ENCODE measurements around the gene COMT. TPM values are rescaled to one million over a fixed set of nuclear protein-coding genes. Genes with fewer than 3 reads are reported as not detected.

The COMT gene
- total RNA-seq, 1 experiment from 2014 or later = 96.0 TPM

DNA sequence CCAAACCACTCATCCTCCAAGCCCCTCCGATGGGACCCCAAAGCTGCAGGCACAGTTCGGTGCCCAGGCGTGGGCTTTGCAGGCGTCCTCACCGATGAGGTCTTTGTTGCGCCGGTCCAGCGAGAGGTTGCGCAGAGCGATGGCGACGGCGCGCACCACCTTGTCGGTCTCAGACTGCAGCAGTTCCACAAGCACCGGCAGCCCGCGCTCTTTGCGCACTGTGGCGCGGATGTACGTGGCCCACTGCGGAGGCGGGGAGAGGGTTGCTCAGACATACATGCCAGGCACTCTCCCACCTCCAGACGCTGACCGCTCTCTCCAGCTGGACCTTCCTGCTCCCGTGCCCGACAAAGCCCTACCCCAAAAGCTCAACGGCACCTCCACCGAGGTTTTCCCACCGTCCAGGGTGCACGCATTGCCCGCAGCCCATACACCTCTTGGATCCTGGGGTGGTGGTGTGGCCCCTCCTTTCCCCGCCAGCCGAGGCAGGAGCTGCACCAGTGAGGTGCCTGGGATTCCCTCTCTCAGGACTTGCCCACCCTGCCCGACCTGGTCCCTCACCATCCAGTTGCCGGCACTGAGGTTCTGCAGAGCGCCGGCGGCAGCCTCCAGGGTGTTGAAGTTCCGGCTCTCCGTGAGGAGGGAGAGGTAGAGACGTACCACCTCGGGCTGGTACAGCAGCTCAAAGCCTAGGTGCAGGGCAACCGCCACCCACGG lies 32.1 kb downstream of the COMT start:
- no peaks in the 10 kb centered on the region for H3K9me3 Mint-ChIP-seq (ENCODE audit: unreplicated experiment)
- H3K27me3 Mint-ChIP-seq (ENCODE audit: insufficient read depth, unreplicated experiment) = no peaks in the 10 kb centered on the region
- H3K27ac Mint-ChIP-seq (ENCODE audit: unreplicated experiment) = no peak overlapping the region
- no peak for DNase-seq
- H3K4me1 Mint-ChIP-seq (ENCODE audit: low read depth, unreplicated experiment) = peaks cover 7% of the 10 kb centered on the region
- H3K36me3 ChIP-seq (ENCODE audit: control insufficient read depth, insufficient read depth, low read length) = no peaks in the 10 kb centered on the region; the same call in 1 of the 2 replicates
- TF ChIP-seq, protein P1, sequence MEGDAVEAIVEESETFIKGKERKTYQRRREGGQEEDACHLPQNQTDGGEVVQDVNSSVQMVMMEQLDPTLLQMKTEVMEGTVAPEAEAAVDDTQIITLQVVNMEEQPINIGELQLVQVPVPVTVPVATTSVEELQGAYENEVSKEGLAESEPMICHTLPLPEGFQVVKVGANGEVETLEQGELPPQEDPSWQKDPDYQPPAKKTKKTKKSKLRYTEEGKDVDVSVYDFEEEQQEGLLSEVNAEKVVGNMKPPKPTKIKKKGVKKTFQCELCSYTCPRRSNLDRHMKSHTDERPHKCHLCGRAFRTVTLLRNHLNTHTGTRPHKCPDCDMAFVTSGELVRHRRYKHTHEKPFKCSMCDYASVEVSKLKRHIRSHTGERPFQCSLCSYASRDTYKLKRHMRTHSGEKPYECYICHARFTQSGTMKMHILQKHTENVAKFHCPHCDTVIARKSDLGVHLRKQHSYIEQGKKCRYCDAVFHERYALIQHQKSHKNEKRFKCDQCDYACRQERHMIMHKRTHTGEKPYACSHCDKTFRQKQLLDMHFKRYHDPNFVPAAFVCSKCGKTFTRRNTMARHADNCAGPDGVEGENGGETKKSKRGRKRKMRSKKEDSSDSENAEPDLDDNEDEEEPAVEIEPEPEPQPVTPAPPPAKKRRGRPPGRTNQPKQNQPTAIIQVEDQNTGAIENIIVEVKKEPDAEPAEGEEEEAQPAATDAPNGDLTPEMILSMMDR (IDR thresholded peaks at IDR 0.05; ENCODE audit: insufficient read depth in 1 of 2, low read depth in 1 of 2, low read length in 1 of 2, severe bottlenecking in 1 of 2, unreplicated experiment in 1 of 2) = no peak
- ChIA-PET CTCF (no interaction called here), POLR2A (no interaction called here)
- no peak overlapping the region for H3K4me3 Mint-ChIP-seq (ENCODE audit: unreplicated experiment)
- H3K27me3 ChIP-seq (replicated peaks; ENCODE audit: control insufficient read depth, insufficient read depth, low read length) = no peaks in the 10 kb centered on the region
- BruUV-seq (replicated peaks) = no TSS peak
- no peaks in the 10 kb centered on the region for H3K9me3 ChIP-seq
- no peak overlapping the region for H3K4me3 ChIP-seq (ENCODE audit: low read depth, low read length)
- peaks cover 6% of the 10 kb centered on the region; the same call in 1 of the 2 replicates for H3K4me1 ChIP-seq
- peaks cover 30% of the 10 kb centered on the region for H3K36me3 Mint-ChIP-seq (ENCODE audit: insufficient read depth, unreplicated experiment)
- intact Hi-C loops (cut with micrococcal nuclease; ENCODE audit: unreplicated experiment) = no loop called here

DNA sequence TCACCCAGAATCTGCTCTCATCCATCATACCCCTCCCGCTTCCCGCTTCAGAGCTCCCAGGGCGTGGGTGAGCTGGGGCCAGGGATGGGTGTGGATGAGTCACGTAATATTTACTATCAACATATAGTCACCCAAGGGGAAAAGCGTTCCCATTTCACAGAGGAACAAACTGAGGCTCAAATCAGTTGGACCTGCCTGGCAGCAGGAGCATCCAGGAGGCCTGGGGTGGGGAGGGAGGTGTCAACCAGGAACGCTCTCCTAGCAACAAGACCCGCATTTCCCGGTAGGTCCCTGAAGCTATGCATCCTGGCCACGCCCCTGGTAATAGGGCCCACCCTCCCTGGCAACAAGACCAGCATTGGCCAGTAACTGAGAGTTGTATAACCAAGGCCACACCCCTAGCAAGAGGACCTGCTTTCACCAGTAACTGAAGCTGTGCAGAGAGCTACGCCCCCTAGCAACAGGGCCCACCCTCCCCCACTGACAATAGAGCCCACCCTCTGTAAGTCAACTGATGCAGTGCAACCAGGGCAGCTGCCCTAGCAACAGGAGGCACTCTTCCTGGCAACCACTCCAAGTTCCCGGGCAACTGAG lies 32.8 kb downstream of the COMT start:
- peak; percentile 43 to 60 for DNase-seq
- Mint-ChIP-seq H3K36me3 (ENCODE audit: insufficient read depth, unreplicated experiment) (peaks cover 27% of the 10 kb centered on the region), H3K27ac (ENCODE audit: unreplicated experiment) (peak overlapping the region; percentile 58), H3K27me3 (ENCODE audit: insufficient read depth, unreplicated experiment) (no peaks in the 10 kb centered on the region), H3K4me3 (ENCODE audit: unreplicated experiment) (no peak overlapping the region), H3K9me3 (ENCODE audit: unreplicated experiment) (no peaks in the 10 kb centered on the region), H3K4me1 (ENCODE audit: low read depth, unreplicated experiment) (peaks cover 7% of the 10 kb centered on the region)
- TF ChIP-seq, protein P1 (IDR thresholded peaks at IDR 0.05; ENCODE audit: insufficient read depth in 1 of 2, low read depth in 1 of 2, low read length in 1 of 2, severe bottlenecking in 1 of 2, unreplicated experiment in 1 of 2) = no peak
- Histone ChIP-seq H3K9me3 (no peaks in the 10 kb centered on the region), H3K4me3 (ENCODE audit: low read depth, low read length) (no peak overlapping the region), H3K36me3 (ENCODE audit: control insufficient read depth, insufficient read depth, low read length) (no peaks in the 10 kb centered on the region; the same call in 1 of the 2 replicates), H3K4me1 (peaks cover 6% of the 10 kb centered on the region; the same call in 1 of the 2 replicates), H3K27me3 (replicated peaks; ENCODE audit: control insufficient read depth, insufficient read depth, low read length) (no peaks in the 10 kb centered on the region)
- CTCF ChIA-PET = no interaction called here
- POLR2A ChIA-PET = no interaction called here
- intact Hi-C loops (cut with micrococcal nuclease; ENCODE audit: unreplicated experiment) = no loop called here
- no TSS peak for BruUV-seq (replicated peaks)

DNA sequence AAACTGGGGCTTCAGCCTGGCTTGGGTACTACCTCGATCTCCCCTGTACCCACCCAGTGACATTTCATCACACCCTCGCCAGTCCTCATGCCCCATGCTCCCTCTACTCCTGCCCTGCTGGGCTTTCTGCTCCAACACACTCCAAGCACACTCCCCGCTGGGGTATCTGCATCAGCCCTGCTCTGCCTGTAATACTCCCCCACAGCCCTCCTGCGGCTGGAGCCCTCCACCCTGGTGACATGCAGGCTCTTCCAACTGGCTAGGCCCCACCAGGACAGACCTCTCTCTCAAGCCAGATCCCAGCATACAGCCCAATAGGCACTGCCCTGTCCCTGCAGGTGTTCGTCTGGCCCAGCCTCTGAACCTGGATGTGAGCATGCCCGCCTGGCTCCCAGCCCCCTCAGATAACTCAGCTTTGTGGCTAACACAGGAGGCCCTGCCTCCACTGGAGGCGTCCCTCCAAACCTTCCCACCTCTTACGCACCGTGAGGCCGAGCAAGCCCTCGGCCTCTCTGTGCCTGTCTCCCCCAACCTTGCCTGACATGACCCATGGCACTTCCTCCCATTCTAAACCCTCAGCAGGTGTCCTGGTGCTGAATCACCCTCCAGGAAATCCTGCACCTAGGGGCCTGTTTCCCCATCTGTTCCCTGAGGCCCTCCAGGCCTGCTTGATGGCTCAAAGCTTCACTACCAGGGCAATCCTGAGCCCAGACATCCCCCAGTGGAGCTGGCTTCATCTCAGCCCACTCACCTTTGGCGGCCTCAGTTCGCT lies 33.5 kb downstream of the COMT start:
- Mint-ChIP-seq H3K27me3 (ENCODE audit: insufficient read depth, unreplicated experiment) (no peaks in the 10 kb centered on the region), H3K4me3 (ENCODE audit: unreplicated experiment) (no peak overlapping the region), H3K9me3 (ENCODE audit: unreplicated experiment) (no peaks in the 10 kb centered on the region), H3K4me1 (ENCODE audit: low read depth, unreplicated experiment) (peaks cover 7% of the 10 kb centered on the region), H3K36me3 (ENCODE audit: insufficient read depth, unreplicated experiment) (peaks cover 25% of the 10 kb centered on the region), H3K27ac (ENCODE audit: unreplicated experiment) (peak overlapping the region; percentile 58)
- intact Hi-C loops (cut with micrococcal nuclease; ENCODE audit: unreplicated experiment) = no loop called here
- Histone ChIP-seq H3K4me1 (peaks cover 6% of the 10 kb centered on the region; the same call in 1 of the 2 replicates), H3K9me3 (no peaks in the 10 kb centered on the region), H3K4me3 (ENCODE audit: low read depth, low read length) (no peak overlapping the region), H3K27me3 (replicated peaks; ENCODE audit: control insufficient read depth, insufficient read depth, low read length) (no peaks in the 10 kb centered on the region), H3K36me3 (ENCODE audit: control insufficient read depth, insufficient read depth, low read length) (no peaks in the 10 kb centered on the region; the same call in 1 of the 2 replicates)
- TF ChIP-seq, protein P1 (IDR thresholded peaks at IDR 0.05; ENCODE audit: insufficient read depth in 1 of 2, low read depth in 1 of 2, low read length in 1 of 2, severe bottlenecking in 1 of 2, unreplicated experiment in 1 of 2) = no peak
- DNase-seq = no peak
- ChIA-PET POLR2A (no interaction called here), CTCF (no interaction called here)
- BruUV-seq (replicated peaks) = no TSS peak

Data from Caco-2 (cell line).